IPS-15b (cell line): ENCODE data around the gene ERG28.

ENCODE experiments used
- H3K27me3 ChIP-seq: one replicate; pipeline ENCODE4 v1.6.1; 2013; ENCODE audit warnings: low read length; ENCODE audit not compliant: control insufficient read depth, insufficient read depth
- H3K36me3 ChIP-seq: one replicate; pipeline ENCODE4 v1.6.1; 2013; ENCODE audit warnings: low read length; ENCODE audit not compliant: control insufficient read depth, insufficient read depth
- H3K4me1 ChIP-seq: one replicate; pipeline ENCODE4 v1.6.1; 2013; ENCODE audit warnings: mild to moderate bottlenecking, low read length; ENCODE audit not compliant: control insufficient read depth, insufficient read depth
- H3K4me3 ChIP-seq: one replicate; pipeline ENCODE4 v1.5.1; 2013; ENCODE audit warnings: low read depth, low read length
- H3K9ac ChIP-seq: one replicate; pipeline ENCODE4 v1.6.1; 2013; ENCODE audit warnings: low read depth, mild to moderate bottlenecking, low read length
- H3K9me3 ChIP-seq: one replicate; pipeline ENCODE4 v1.6.1; 2013; ENCODE audit warnings: mild to moderate bottlenecking, low read length; ENCODE audit not compliant: control insufficient read depth, insufficient read depth

The ERG28 gene

DNA sequence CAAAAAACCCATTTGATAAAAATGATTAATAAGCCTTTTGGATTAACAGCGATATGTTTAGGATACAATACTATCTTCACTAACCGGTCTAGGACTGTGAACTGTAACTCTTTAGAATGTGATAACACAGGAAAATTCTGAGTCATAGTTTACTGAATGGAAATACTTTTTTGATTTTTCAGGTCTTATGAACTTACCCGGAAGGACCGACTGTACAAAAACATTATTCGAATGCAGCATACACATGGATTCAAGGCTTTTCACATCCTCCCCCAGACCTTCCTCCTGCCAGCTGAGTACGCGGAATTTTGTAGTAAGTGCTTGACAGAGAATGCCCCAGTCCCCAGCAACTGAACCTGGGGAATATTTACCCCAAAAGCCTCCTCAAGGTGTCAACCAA, 29.3 kb upstream of the ERG28 start:
- Histone ChIP-seq H3K27me3 (no peaks in the 10 kb centered on the region), H3K4me3 (no peak overlapping the region), H3K36me3 (peaks cover 7% of the 10 kb centered on the region), H3K9ac (no peak overlapping the region), H3K9me3 (no peaks in the 10 kb centered on the region), H3K4me1 (no peaks in the 10 kb centered on the region)

DNA sequence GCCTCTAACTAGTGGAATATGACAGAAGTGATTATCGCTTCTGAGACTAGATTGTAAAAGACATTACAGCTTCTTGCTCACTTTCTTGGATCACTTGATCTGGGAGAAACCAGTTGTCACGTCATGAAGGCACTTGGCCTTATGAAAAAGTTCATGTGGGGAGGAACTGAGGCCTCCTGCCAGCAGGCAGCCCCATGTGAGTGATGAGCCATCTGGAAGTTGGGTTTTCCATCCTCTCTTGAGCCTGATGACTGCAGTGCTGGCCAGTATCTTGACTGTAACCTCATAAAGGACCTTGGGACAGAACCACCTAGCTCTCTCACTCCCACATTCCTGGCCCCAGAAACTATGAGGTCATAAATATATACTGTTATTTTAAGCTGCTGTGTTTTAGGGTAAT, 28.3 kb upstream of the ERG28 start:
- no peaks in the 10 kb centered on the region for H3K4me1 ChIP-seq
- H3K4me3 ChIP-seq: no peak overlapping the region
- no peaks in the 10 kb centered on the region for H3K9me3 ChIP-seq
- H3K36me3 ChIP-seq: peaks cover 5% of the 10 kb centered on the region
- H3K27me3 ChIP-seq: no peaks in the 10 kb centered on the region
- H3K9ac ChIP-seq: no peak overlapping the region

- Histone ChIP-seq H3K27me3 (no peaks in the 10 kb centered on the region), H3K9ac (no peak overlapping the region), H3K9me3 (no peaks in the 10 kb centered on the region), H3K4me3 (no peak overlapping the region), H3K36me3 (no peaks in the 10 kb centered on the region), H3K4me1 (no peaks in the 10 kb centered on the region)
These were observed 25.2 kb upstream of the ERG28 start for GRCh38 chr14:75685910-75686309.

DNA sequence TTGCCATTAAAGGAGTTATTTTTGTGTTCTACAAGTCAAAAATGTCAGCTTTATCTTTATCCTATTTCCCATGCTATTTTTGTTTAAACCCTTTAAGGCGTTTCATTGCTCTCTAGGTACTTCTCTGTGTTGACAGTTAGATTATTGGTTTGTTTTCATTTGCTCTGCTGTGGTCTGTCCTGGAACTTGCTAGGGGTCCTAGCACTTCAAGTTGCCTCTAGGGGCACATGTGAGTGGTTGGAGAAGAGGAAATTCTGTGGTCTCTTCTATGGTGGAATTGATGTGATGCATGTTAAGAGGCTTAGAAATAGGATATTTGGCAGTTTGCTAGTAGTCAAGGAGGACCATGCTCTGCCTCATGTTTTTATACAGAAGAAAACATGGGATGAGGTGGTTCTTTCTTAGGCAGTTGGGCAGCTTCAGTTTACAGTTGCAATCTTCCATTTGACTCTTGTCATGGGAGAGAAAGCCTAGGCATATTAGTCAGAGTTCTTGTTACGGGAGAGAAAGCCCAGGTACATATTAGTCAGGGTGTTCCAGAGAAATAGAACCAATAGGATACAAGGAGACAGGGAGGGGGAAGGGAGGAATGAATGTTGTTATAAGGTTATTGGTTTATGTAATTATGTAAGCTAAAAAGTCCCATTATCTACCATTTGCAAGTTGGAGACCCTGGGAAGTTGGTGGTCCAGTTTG, 14.7 kb upstream of the ERG28 start:
- Histone ChIP-seq H3K9ac (no peak overlapping the region), H3K9me3 (no peaks in the 10 kb centered on the region), H3K4me1 (no peaks in the 10 kb centered on the region), H3K36me3 (no peaks in the 10 kb centered on the region), H3K4me3 (no peak overlapping the region), H3K27me3 (no peaks in the 10 kb centered on the region)

GRCh38 chr14:75673345-75674035, 12.8 kb upstream of the ERG28 start:
- Histone ChIP-seq H3K4me3 (no peak overlapping the region), H3K9me3 (no peaks in the 10 kb centered on the region), H3K36me3 (no peaks in the 10 kb centered on the region), H3K9ac (no peak overlapping the region), H3K27me3 (no peaks in the 10 kb centered on the region), H3K4me1 (no peaks in the 10 kb centered on the region)

GRCh38 chr14:75672605-75673192, 12.0 kb upstream of the ERG28 start:
- H3K36me3 ChIP-seq: no peaks in the 10 kb centered on the region
- no peaks in the 10 kb centered on the region for H3K27me3 ChIP-seq
- H3K4me3 ChIP-seq: no peak overlapping the region
- no peak overlapping the region for H3K9ac ChIP-seq
- no peaks in the 10 kb centered on the region for H3K9me3 ChIP-seq
- no peaks in the 10 kb centered on the region for H3K4me1 ChIP-seq

DNA sequence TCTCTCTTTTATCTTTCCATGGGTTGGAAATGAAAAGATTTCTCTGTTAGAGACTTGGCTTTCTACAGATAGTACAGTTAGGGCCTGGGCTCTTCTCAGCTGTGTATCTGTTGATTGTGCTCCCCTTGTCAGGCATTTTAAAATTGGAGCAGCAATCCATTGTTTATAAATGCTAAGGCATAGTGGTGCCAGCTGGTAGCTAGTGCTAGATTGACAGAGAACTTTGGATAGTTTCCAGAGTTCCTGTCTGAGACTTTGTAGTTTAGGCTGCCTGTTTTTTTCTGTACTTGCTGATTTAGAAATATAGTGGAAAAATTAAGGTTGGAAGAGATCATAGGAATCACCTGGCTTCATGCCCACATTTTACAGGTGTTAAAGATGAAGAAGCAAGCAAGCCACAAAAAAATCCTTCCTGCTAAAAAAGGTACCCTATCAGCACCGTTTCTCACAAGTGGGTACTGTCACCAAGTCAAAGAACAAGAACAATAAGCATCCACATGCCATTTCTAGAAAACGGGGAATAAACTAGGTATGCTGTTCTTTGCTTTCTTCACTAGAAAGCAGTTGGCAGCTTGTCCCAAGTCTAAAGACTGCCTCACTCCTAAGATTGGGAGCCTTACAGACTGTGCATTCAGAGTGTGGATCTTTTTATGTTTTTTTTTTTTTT, 6.6 kb upstream of the ERG28 start:
- H3K4me3 ChIP-seq: no peak overlapping the region
- H3K36me3 ChIP-seq: no peaks in the 10 kb centered on the region
- H3K9ac ChIP-seq: no peak overlapping the region

DNA sequence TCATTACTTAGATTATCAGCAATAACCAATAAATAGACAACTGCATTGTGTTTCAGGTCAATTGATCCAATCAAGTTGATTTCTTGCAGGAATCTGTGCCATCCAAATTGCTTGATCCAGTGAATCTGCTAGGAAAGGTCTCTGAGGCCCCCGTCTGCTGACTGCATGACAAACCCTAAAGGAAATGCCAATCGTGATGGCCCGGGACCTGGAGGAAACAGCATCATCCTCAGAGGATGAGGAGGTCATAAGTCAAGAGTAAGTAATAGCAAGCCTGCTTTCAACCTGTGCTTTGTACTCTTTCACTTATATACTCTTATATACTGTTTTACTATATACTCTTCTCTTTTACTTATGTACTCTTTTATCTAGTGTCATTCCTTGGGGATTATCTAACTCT, 2.3 kb upstream of the ERG28 start:
- Histone ChIP-seq H3K27me3 (no peaks in the 10 kb centered on the region), H3K4me3 (no peak overlapping the region), H3K4me1 (no peaks in the 10 kb centered on the region), H3K36me3 (no peaks in the 10 kb centered on the region), H3K9me3 (no peaks in the 10 kb centered on the region), H3K9ac (no peak overlapping the region)

More for the DNA sequence above, 6.6 kb upstream of the ERG28 start:
- Histone ChIP-seq H3K9me3 (no peaks in the 10 kb centered on the region), H3K27me3 (no peaks in the 10 kb centered on the region), H3K4me1 (no peaks in the 10 kb centered on the region)

DNA sequence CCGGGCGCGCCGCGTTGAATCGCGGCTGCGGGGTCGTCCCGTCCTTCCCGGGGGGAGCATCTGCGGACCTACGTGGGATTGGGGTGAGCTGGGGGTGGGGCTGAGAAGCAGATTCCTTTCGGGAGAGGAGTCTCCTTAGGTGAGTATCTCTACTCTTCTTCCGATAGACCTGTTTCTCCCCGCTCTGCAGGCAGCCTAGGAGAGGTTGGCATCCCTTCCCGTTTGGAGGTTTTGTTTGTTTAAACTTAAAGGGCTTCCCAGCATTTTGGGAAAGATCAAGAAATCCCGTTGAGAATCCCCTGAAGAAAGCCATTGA, 781 bp upstream of the ERG28 start:
- Histone ChIP-seq H3K4me3 (peak overlapping the region; percentile 79), H3K36me3 (no peaks in the 10 kb centered on the region)

GRCh38 chr14:75660238-75660629, 442 bp downstream of the ERG28 start:
- H3K36me3 ChIP-seq: no peaks in the 10 kb centered on the region
- H3K9me3 ChIP-seq: no peaks in the 10 kb centered on the region
- no peaks in the 10 kb centered on the region for H3K4me1 ChIP-seq

More for the DNA sequence above, 781 bp upstream of the ERG28 start:
- H3K9ac ChIP-seq: peak overlapping the region; percentile 56
- H3K4me1 ChIP-seq: no peaks in the 10 kb centered on the region
- H3K9me3 ChIP-seq: no peaks in the 10 kb centered on the region
- no peaks in the 10 kb centered on the region for H3K27me3 ChIP-seq

GRCh38 chr14:75658957-75659356, 1.7 kb downstream of the ERG28 start:
- Histone ChIP-seq H3K9ac (no peak overlapping the region), H3K4me1 (no peaks in the 10 kb centered on the region), H3K4me3 (no peak overlapping the region), H3K9me3 (no peaks in the 10 kb centered on the region), H3K36me3 (no peaks in the 10 kb centered on the region), H3K27me3 (no peaks in the 10 kb centered on the region)

More at GRCh38 chr14:75660238-75660629, 442 bp downstream of the ERG28 start:
- Histone ChIP-seq H3K9ac (no peak overlapping the region), H3K4me3 (peak overlapping the region; percentile 79), H3K27me3 (no peaks in the 10 kb centered on the region)
